Measurements from ENCODE around the gene IFRD2. TPM values are rescaled to one million over a fixed set of nuclear protein-coding genes. Genes with fewer than 3 reads are reported as not detected.
A peak's percentile ranks its signal among the peaks of the same experiment; 100 is the strongest.
"Not testable (repeated sequence)": the region's sequence is repeated elsewhere in the genome, so short reads cannot be mapped to it uniquely, and the experiment has no call there.

Gene IFRD2
- total RNA-seq, 1 donor from 2014 or later, result 40.2 TPM

DNA sequence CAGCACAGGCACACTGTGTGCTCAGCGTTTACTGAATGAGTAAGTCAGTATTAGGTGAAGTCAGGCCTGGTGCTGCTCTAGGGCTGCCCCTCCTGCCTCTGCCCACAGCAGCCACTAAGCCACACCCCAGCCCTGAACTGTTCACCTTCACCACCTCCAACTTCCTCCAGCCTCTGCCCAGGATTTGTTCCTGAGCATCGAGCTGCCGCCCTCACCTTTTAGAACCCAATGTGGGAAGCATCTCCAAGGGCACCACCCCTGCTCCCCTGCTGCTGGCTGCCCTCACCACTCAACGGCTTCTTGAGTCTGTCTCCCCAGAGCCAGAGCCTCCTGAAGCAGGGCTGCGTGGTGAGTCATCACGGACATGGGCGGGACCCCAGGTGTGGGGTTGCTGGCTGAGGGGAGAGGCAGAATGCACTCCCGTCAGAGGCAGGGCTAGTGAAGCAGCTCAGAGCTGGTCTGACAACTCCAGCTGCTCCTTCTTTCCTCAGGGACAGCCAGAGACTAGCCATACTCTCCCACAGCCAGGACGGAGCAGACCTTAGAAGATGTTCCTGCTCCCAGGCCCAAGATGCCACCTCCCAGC lies 24.5 kb upstream of the IFRD2 start:
- Mint-ChIP-seq H3K4me3 (peak overlapping the region; percentile 23), H3K27ac (peak overlapping the region; percentile 95), H3K27me3 (ENCODE audit: low read depth) (no peaks in the 10 kb centered on the region), H3K4me1 (peaks cover 42% of the 10 kb centered on the region), H3K36me3 (peaks cover 23% of the 10 kb centered on the region), H3K9me3 (no peaks in the 10 kb centered on the region)
- DNase-seq (ENCODE audit: low spot score in 2 of 2, unreplicated experiment in 2 of 2), result peak in 1 of 2 experiments; percentile 63
- TF ChIP-seq, protein P1, sequence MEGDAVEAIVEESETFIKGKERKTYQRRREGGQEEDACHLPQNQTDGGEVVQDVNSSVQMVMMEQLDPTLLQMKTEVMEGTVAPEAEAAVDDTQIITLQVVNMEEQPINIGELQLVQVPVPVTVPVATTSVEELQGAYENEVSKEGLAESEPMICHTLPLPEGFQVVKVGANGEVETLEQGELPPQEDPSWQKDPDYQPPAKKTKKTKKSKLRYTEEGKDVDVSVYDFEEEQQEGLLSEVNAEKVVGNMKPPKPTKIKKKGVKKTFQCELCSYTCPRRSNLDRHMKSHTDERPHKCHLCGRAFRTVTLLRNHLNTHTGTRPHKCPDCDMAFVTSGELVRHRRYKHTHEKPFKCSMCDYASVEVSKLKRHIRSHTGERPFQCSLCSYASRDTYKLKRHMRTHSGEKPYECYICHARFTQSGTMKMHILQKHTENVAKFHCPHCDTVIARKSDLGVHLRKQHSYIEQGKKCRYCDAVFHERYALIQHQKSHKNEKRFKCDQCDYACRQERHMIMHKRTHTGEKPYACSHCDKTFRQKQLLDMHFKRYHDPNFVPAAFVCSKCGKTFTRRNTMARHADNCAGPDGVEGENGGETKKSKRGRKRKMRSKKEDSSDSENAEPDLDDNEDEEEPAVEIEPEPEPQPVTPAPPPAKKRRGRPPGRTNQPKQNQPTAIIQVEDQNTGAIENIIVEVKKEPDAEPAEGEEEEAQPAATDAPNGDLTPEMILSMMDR (IDR thresholded peaks at IDR 0.05; ENCODE audit: unreplicated experiment), result no peak

GRCh38 chr3:50314816-50315215 lies 22.6 kb upstream of the IFRD2 start:
- DNase-seq (ENCODE audit: low spot score in 2 of 2, unreplicated experiment in 2 of 2), result no peak
- H3K27ac Mint-ChIP-seq, result no peak overlapping the region
- H3K27me3 Mint-ChIP-seq (ENCODE audit: low read depth), result no peaks in the 10 kb centered on the region
- TF ChIP-seq, protein P1 (IDR thresholded peaks at IDR 0.05; ENCODE audit: unreplicated experiment), result no peak
- peaks cover 35% of the 10 kb centered on the region for H3K4me1 Mint-ChIP-seq
- peaks cover 28% of the 10 kb centered on the region for H3K36me3 Mint-ChIP-seq
- no peak overlapping the region for H3K4me3 Mint-ChIP-seq
- H3K9me3 Mint-ChIP-seq, result peaks cover 2% of the 10 kb centered on the region

DNA sequence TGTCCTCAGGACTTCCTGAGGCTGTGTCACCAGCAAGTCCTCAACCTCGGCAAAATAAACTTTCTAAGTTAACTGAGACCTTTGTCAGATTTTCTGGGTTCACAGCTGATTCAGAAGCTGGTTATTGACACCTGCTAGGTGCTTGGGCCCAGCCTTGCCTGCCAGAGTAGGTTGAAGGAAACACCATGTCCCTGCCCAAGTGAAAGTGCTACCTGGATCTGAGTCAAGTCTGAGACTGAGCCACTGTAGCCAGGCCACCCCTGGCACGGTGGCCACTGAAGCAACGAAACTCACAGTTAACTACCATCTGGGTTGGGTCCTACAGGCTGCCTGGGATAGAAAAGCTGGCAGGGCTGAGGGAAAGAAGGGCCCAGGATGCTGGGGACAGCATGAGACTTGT lies 22.1 kb upstream of the IFRD2 start:
- Mint-ChIP-seq H3K27ac (peak overlapping the region; percentile 2), H3K27me3 (ENCODE audit: low read depth) (no peaks in the 10 kb centered on the region), H3K4me1 (peaks cover 30% of the 10 kb centered on the region), H3K4me3 (no peak overlapping the region), H3K36me3 (peaks cover 32% of the 10 kb centered on the region), H3K9me3 (peaks cover 4% of the 10 kb centered on the region)
- DNase-seq (ENCODE audit: low spot score in 2 of 2, unreplicated experiment in 2 of 2), result no peak
- TF ChIP-seq, protein P1 (IDR thresholded peaks at IDR 0.05; ENCODE audit: unreplicated experiment), result no peak

DNA sequence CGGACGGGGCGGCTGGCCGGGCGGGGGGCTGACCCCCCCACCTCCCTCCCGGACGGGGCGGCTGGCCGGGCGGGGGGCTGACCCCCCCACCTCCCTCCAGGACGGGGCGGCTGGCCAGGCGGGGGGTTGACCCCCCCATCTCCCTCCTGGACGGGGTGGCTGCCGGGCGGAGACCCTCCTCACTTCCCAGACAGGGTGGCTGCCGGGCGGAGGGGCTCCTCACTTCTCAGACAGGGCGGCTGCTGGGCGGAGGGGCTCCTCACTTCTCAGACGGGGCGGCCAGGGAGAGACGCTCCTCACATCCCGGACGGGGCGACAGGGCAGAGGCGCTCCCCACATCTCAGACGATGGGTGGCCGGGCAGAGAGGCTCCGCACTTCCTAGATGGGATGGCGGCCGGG lies 19.8 kb upstream of the IFRD2 start:
- peaks cover 31% of the 10 kb centered on the region for H3K36me3 Mint-ChIP-seq
- not testable (repeated sequence) for H3K9me3 Mint-ChIP-seq; H3K4me1 Mint-ChIP-seq; DNase-seq (ENCODE audit: low spot score in 2 of 2, unreplicated experiment in 2 of 2); H3K27me3 Mint-ChIP-seq (ENCODE audit: low read depth); H3K27ac Mint-ChIP-seq; H3K4me3 Mint-ChIP-seq

GRCh38 chr3:50304601-50305000 lies 12.4 kb upstream of the IFRD2 start:
- no peak overlapping the region for H3K27ac Mint-ChIP-seq

GRCh38 chr3:50303013-50303815 lies 11.0 kb upstream of the IFRD2 start, which contains the start of gene HYAL1:
Gene HYAL1 (minus strand): TSS chr3:50303574. CDS start chr3:50302956, 618 bp downstream.
- H3K9me3 Mint-ChIP-seq, result no peaks in the 10 kb centered on the region
- H3K36me3 Mint-ChIP-seq, result no peaks in the 10 kb centered on the region
- H3K27me3 Mint-ChIP-seq (ENCODE audit: low read depth), result no peaks in the 10 kb centered on the region
- peak within 1 kb of the TSS; percentile 50 for H3K27ac Mint-ChIP-seq
- TF ChIP-seq, protein P1 (IDR thresholded peaks at IDR 0.05; ENCODE audit: unreplicated experiment), result no peak
- no peak for DNase-seq (ENCODE audit: low spot score in 2 of 2, unreplicated experiment in 2 of 2)
- H3K4me3 Mint-ChIP-seq, result no peak within 1 kb of the TSS
- H3K4me1 Mint-ChIP-seq, result peaks cover 23% of the 10 kb centered on the region

More at GRCh38 chr3:50304601-50305000, 12.4 kb upstream of the IFRD2 start:
- peaks cover 6% of the 10 kb centered on the region for H3K36me3 Mint-ChIP-seq
- H3K9me3 Mint-ChIP-seq, result no peaks in the 10 kb centered on the region
- H3K4me3 Mint-ChIP-seq, result no peak overlapping the region
- no peak for DNase-seq (ENCODE audit: low spot score in 2 of 2, unreplicated experiment in 2 of 2)
- no peaks in the 10 kb centered on the region for H3K27me3 Mint-ChIP-seq (ENCODE audit: low read depth)
- TF ChIP-seq, protein P1 (IDR thresholded peaks at IDR 0.05; ENCODE audit: unreplicated experiment), result no peak
- H3K4me1 Mint-ChIP-seq, result peaks cover 16% of the 10 kb centered on the region

Data from mesothelial cell of epicardium (in vitro differentiated cells).